GM04504 (cell line): Measurements from ENCODE around the gene HIPK1.
"Not testable (repeated sequence)": the region's sequence is repeated elsewhere in the genome, so short reads cannot be mapped to it uniquely, and the experiment has no call there.

Experiments used
- DNase-seq: peaks from one replicate; pipeline ENCODE4 v3.0.0-alpha.2; 2012; ENCODE audit warnings: low read depth

Gene HIPK1

DNA sequence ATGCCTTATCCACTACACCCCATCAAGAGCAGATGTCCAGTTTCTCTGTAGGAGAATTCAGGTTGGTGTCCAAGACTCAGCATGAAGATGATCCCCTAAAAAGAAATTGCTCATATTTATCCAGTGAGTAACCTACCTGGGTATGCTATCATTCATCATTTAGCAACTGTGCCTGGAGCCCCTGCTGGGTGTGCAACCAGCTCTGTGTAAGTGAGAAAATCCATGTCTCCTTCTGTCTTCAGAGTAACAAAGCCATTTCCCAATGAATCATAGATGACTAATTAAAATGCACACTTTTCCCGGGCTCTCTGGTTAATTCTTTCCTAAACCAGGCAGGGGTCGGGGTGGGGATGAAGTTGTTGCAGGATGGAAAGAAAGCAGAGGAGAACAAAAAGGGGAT, 86.0 kb downstream of the HIPK1 start:
- DNase-seq: no peak

DNA sequence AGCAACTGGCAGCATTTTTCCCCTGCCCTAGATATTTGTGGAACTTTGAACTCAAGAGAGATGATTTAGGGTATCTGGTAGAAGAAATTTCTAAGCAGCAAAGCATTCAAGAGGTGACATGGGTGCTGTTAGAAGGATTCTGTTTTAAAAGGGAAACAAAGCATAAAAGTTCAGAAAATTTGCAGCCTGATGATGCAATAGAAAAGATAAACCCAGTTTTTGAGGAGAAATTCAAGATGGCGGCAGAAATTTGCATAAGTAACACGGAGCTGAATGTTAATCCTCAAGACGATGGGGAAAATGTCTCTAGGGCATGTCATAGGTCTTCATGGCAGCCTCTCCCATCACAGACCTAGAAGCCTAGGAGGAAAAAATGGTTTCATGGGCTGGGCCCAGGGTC, 90.6 kb downstream of the HIPK1 start:
- not testable (repeated sequence) for DNase-seq

DNA sequence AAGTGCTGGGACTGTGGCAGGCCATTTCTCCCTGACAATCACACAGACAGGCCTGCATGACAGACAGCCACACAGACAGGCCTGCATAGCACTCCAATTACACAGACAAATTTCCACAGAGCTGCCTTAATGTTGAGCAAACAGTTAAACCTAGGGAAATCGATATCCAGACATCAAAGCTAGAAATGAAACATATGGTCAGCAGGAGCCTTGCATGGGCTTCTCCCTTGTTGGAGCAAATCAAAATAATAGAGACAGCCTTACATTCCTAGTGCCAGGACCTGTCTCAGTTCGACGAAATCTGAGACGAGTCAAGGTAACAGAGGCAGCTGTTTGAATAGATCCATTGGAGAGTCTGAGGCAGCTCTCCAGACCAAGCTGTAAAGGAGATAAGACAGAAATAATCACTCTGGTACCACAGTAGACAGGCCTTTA, 92.6 kb downstream of the HIPK1 start:
- no peak for DNase-seq

DNA sequence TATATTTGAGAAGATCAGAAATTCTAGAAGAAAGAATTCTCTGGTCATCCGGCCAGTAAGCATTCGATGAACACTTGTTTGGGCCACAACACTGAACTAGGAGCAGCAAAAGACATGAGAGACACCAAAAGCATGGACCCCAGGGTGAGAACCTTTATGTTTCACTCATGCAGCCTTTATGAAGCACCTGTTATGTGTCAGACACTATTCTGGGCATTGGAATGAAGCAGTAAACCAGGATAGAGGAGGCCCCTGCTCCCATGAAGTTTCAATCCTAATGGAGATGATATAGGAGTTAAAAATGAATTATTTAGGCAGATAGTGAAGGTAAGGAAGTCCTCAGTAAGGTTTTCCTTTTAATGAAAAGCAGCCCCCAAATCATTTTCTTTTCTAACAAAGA, 93.8 kb downstream of the HIPK1 start:
- no peak for DNase-seq

DNA sequence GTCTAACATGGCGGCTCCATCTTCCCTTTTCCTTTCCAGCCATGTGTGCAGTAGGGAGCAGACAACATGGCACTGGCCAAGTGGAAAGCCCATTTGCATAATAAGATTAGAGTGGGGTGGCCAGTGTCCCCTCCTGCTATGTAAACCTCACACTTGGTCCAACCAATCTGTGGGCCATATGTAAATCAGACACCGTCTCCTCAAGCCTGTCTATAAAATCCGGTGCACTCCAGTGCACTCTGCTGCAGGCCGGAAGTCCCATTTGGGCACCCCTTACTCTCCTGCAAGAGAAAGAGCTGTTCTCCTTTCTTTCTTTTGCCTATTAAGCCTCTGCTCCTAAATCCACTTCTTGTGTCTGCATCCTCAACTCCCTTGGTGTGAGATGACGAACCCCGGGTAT, 94.3 kb downstream of the HIPK1 start:
- no peak for DNase-seq

DNA sequence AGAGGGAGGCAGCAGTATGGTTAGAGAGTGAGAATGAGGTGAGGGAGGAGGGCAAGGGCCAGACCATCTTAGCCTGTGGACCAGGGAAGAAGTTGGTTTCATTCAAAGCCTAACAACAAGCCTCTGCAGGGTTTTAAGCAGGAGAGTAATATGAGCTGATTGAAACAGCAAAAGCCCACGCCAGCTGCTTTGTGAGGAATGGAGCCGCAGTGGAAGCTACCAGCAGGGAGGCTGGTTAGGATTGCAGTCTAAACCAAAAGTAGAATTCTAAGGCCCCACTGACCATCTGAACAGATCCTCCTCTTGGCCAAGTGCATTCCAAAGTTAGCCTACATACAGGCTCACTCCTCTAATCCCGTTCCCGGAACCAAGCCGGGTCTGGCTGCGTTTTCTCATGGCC, 94.9 kb downstream of the HIPK1 start:
- DNase-seq: no peak

DNA sequence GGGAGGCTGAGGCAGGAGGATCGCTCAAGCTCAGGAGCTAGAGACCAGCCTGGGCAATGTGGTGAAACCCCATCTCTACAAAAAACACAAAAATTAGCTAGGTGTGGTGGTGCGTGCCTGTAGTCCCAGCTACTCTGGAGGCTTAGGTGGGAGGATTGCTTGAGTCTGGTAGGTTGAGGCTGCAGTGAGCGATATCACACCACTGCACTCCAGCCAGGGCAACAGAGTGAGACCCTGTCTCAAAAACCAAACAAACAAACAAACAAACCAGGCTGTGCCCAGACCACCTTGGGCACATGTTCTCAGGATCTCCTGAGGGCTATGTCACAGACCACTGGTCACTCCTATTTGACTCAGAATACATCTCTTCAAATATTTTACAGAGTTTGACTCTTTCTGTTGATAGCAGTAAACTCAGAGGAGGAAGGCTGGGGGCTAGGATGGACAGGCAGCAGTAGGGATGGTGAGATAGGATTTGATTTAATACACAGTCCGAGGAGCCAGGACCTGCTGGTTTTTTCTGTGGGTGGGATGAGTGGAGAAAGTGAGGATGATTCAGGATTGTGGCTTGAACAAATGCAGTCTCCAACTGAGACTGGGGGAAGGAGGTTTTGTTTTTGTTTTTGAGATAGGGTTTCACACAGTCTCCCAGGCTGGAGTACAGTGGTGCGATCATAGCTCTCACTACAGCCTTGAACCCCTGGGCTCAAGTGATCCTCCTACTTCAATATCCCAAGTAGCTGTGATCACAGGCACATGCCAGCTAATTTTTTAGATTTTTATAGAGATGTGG, 96.7 kb downstream of the HIPK1 start:
- DNase-seq: no peak

DNA sequence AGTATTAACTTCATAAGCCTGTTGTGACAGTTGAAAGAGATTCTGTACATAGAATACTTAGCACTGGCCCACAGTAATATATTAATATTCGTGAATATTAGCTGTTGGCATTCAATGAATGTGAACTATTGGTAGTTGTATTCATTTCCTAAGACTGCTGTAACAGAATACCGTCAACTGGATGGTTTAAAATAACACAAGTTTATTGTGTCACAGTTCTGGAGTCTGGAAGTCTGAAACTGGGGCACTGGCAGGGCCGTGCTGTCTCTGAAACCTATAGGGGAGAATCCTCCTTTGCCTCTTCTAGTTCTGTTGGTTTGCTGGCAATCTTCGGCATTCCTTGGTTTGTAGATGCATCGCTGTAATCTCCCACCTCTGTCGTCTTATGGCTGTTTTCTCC, 97.7 kb downstream of the HIPK1 start:
- DNase-seq: no peak
